GM12891 (cell line): ENCODE results near the gene MTHFS.

Source experiments
- POLR2A ChIP-seq: IDR thresholded peaks from 2 replicates; pipeline ENCODE4 v1.6.1; 2011; ENCODE audit warnings: low read depth, low read length, control low read depth
- TAF1 ChIP-seq: IDR thresholded peaks from 2 replicates; pipeline ENCODE4 v1.6.1; 2011; ENCODE audit warnings: low read depth, low read length, control low read depth

DNA sequence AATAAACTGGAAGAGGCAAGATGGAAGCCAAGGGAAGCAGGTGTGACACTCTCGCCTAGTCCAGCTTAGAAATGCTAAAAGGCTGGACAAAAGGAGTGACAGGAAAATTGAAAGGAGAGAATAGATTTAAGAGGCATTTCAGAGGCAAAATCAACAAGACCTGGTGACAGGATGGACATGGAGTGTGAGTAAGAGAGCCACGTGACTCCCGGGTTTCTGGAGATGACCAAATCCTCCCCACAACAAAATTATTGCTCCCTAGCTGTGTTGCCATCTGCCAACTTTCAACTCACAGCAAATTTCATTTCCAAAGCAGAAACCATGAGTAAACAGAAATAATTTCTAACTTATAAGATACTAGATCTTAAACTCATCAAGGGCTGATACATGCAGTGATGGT, 52.6 kb downstream of the MTHFS start:
- TF ChIP-seq POLR2A = no peak
- TF ChIP-seq TAF1 = no peak
